ENCODE measurements around the gene GRM7.

GRM7 gene

DNA sequence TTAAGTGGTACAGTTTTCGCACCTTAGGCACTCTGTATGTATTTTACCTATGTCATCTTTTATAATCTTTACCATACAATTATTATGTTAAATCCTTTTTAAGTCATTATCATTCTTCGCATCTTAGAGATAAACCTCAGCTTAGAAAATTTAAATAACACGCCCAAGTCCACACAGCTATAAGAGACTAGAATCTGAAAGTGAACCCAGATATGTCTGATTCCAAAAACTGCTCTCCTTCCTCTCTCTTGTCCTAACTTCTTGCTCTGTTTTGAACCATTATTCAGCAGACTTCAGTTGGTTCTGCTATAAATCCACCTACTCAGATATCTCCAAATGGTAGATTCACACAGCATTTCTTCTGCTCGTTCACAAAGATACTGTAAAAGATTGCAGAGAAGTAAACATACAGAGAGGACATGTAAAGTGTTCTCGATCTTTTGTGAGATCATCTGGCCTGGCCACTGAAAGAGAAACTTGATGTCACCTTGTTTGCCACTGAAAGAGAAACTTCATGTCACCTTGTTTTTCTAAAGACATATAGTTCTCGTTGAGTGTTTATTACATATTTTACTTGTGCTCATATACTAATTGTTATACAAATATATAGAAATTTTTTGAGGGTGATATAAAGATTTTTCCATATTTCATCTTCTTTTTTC lies 533.2 kb downstream of the GRM7 start:
- Mint-ChIP-seq H3K27me3 (no peaks in the 10 kb centered on the region), H3K4me3 (no peak overlapping the region), H3K9me3 (peaks cover 3 to 16% of the 10 kb centered on the region in 2 donors), H3K4me1 (ENCODE audit: low read depth in 2 of 2) (no peaks in the 10 kb centered on the region), H3K36me3 (ENCODE audit: insufficient read depth) (no peaks in the 10 kb centered on the region), H3K27ac (no peak overlapping the region)
- DNase-seq (no peak), ATAC-seq (replicated peaks) (no peak)

GRCh38 chr3:7396534-7396933 lies 535.6 kb downstream of the GRM7 start:
- ATAC-seq (replicated peaks) (no peak), DNase-seq (no peak)
- Mint-ChIP-seq H3K4me3 (no peak overlapping the region), H3K27ac (no peak overlapping the region), H3K36me3 (ENCODE audit: insufficient read depth) (no peaks in the 10 kb centered on the region), H3K27me3 (no peaks in the 10 kb centered on the region), H3K9me3 (peaks cover 3 to 8% of the 10 kb centered on the region in 2 donors), H3K4me1 (ENCODE audit: low read depth in 2 of 2) (no peaks in the 10 kb centered on the region)

DNA sequence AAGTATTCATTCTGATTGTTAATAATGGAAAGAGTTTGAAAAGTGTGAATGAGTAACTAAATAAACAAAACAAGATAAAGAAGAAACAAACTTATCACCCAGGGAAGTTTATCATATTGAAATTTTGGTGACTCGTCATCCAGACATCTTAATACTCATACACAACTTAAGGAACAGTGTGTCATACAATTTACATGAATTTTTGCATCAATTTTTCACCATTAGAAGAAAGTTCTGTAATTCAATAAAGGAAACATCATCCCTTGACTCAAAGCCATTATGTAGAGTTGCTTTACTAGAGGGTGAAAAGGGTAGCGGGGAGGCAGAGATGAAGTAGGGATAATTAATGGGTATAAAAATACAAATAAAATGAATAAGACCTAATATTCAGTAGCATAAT lies 536.2 kb downstream of the GRM7 start:
- DNase-seq = no peak
- H3K4me1 Mint-ChIP-seq (ENCODE audit: low read depth in 2 of 2) = no peaks in the 10 kb centered on the region
- H3K27ac Mint-ChIP-seq = no peak overlapping the region
- no peaks in the 10 kb centered on the region for H3K36me3 Mint-ChIP-seq (ENCODE audit: insufficient read depth)
- no peak for ATAC-seq (replicated peaks)
- peaks cover 3 to 8% of the 10 kb centered on the region in 2 donors for H3K9me3 Mint-ChIP-seq
- H3K4me3 Mint-ChIP-seq = no peak overlapping the region
- no peaks in the 10 kb centered on the region for H3K27me3 Mint-ChIP-seq

DNA sequence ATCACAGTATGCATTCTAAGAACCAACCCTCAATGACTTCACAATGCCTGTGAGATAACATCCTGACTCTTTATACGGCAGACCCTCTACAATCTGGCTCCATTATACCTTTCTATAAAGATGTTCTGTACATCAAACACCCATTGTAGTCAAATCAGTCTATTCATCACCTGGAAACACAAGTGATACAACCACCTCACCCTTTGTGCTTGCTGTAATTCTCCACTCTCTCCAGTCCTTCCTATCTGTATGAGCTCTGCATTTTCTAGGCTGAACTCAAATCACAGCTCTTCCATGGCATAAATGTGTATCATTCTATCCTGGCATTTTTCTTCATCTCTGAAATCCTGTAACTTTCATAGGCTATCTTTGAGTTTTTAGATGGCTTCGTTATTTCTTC lies 539.4 kb downstream of the GRM7 start:
- Mint-ChIP-seq H3K36me3 (ENCODE audit: insufficient read depth) (no peaks in the 10 kb centered on the region), H3K9me3 (peaks cover 0 to 2% of the 10 kb centered on the region in 2 donors), H3K4me1 (ENCODE audit: low read depth in 2 of 2) (no peaks in the 10 kb centered on the region), H3K27ac (no peak overlapping the region), H3K4me3 (no peak overlapping the region), H3K27me3 (no peaks in the 10 kb centered on the region)
- ATAC-seq (replicated peaks) (no peak), DNase-seq (no peak)

DNA sequence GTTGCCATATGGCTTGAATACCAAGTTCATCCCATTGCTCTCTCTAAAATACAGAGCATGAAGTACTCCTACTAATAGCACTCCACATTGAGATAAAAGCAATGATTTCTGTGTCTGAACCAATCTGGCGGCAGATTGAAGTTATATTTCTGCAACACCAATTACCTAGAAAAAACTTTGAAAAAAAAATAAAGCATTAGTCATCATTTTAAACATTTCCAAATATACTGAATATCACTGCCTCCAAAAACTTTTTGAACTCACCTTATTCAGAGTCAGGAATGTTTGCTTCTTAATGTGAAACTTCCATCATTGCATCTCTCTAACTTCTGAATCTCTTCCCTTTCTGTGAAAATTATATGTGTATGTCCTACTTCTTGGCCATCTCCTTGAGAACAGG lies 540.5 kb downstream of the GRM7 start:
- no peaks in the 10 kb centered on the region for H3K27me3 Mint-ChIP-seq
- ATAC-seq (replicated peaks) = no peak
- DNase-seq = no peak
- no peak overlapping the region for H3K4me3 Mint-ChIP-seq
- H3K4me1 Mint-ChIP-seq (ENCODE audit: low read depth in 2 of 2) = no peaks in the 10 kb centered on the region
- H3K27ac Mint-ChIP-seq = no peak overlapping the region
- H3K9me3 Mint-ChIP-seq = peaks cover 0 to 2% of the 10 kb centered on the region in 2 donors
- no peaks in the 10 kb centered on the region for H3K36me3 Mint-ChIP-seq (ENCODE audit: insufficient read depth)

DNA sequence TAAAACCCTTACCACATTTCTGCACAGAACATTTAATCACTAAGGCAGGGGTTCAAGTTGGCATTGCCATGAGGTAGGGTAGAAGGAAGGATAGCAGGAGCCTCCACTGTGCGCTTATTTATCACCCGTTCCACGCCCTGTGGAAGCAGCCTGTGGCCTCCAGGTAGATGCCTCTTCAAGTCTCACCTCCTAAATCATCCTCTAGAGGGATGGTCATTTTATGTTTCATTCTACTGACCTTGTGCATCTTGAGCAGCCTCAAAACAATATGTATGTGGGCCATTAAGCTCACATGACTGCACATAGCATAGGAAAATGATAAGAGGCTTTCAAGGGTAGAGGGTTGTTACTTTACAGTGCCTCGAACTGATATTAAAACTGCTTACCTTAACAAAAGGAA lies 546.2 kb downstream of the GRM7 start:
- H3K4me3 Mint-ChIP-seq = no peak overlapping the region
- no peaks in the 10 kb centered on the region for H3K4me1 Mint-ChIP-seq (ENCODE audit: low read depth in 2 of 2)
- peaks cover 0 to 6% of the 10 kb centered on the region in 2 donors for H3K9me3 Mint-ChIP-seq
- no peaks in the 10 kb centered on the region for H3K27me3 Mint-ChIP-seq
- DNase-seq (no peak), ATAC-seq (replicated peaks) (no peak)
- H3K36me3 Mint-ChIP-seq (ENCODE audit: insufficient read depth) = no peaks in the 10 kb centered on the region
- H3K27ac Mint-ChIP-seq = no peak overlapping the region

DNA sequence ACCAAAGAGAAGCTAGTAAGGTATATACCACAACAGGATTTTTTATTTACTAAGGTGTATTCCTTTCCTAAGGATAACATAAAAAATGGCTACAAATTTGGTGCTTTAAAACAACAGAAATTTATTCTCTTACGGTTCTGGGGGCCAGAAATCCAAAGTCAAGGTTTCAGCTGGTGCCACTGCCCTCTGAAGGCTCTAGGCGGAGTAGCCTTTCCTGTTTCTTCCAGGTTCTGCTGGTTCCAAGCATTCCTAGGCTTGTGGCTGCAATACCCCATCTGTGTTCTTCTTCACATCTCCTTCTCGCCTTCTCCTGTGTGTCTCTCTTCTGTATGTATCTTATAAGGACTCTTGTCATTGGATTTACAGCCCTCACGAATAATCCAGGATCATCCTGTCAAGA lies 549.9 kb downstream of the GRM7 start:
- no peak for ATAC-seq (replicated peaks)
- no peaks in the 10 kb centered on the region for H3K4me1 Mint-ChIP-seq (ENCODE audit: low read depth in 2 of 2)

GRCh38 chr3:7421065-7421464 lies 560.1 kb downstream of the GRM7 start:
- ATAC-seq (replicated peaks) (no peak), DNase-seq (no peak)
- Mint-ChIP-seq H3K27ac (no peak overlapping the region), H3K4me3 (no peak overlapping the region), H3K36me3 (ENCODE audit: insufficient read depth) (no peaks in the 10 kb centered on the region), H3K4me1 (ENCODE audit: low read depth in 2 of 2) (no peaks in the 10 kb centered on the region), H3K9me3 (peaks cover 0 to 5% of the 10 kb centered on the region in 2 donors), H3K27me3 (no peaks in the 10 kb centered on the region)

More for the DNA sequence above, 549.9 kb downstream of the GRM7 start:
- H3K27me3 Mint-ChIP-seq = no peaks in the 10 kb centered on the region
- no peak overlapping the region for H3K4me3 Mint-ChIP-seq
- no peak for DNase-seq
- no peak overlapping the region for H3K27ac Mint-ChIP-seq
- no peaks in the 10 kb centered on the region for H3K36me3 Mint-ChIP-seq (ENCODE audit: insufficient read depth)
- peaks cover 0 to 7% of the 10 kb centered on the region in 2 donors for H3K9me3 Mint-ChIP-seq

DNA sequence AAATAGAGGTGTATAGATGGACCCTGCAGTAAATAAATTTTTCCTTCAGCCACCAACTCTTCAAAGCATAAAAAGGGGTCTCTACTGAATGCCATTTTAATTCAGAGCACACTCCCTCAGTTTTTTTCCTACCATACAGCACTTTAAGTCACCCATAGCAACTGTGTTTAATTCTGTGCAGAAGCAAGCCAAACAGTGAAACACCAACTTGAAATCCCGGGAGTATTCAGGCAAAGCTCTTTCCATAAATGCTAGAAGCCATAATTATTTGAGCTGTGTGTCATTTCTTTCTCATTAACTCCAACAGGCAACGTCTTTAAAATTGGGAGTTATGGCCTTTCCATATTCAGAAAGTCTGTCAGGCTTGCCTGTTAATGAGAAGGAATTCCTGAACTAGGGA lies 562.1 kb downstream of the GRM7 start:
- Mint-ChIP-seq H3K4me1 (ENCODE audit: low read depth in 2 of 2) (no peaks in the 10 kb centered on the region), H3K27me3 (no peaks in the 10 kb centered on the region), H3K36me3 (ENCODE audit: insufficient read depth) (no peaks in the 10 kb centered on the region), H3K27ac (no peak overlapping the region), H3K9me3 (peaks cover 0 to 8% of the 10 kb centered on the region in 2 donors), H3K4me3 (no peak overlapping the region)
- DNase-seq (no peak), ATAC-seq (replicated peaks) (no peak)

DNA sequence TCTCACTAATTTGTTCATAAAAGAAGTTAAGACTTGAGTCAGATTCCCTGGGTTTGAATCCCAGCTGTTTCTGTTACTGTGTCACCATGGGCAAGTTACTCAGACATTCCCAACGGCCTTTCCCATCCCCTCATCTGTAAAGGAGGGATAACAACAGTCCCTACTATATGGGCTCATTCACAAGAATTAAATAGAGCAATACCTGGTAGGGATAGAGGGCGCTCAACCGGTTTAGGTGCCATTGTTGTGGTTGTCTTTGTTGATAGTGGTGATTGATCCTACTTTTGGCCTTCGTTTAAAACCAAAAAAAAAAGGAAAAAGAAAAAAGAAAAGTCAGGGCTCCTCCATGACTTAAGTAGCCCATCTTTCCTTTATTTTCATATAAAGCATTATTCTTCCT lies 563.1 kb downstream of the GRM7 start:
- ATAC-seq (replicated peaks) = no peak
- Mint-ChIP-seq H3K4me1 (ENCODE audit: low read depth in 2 of 2) (no peaks in the 10 kb centered on the region), H3K27me3 (no peaks in the 10 kb centered on the region), H3K4me3 (no peak overlapping the region), H3K9me3 (peaks cover 0 to 4% of the 10 kb centered on the region in 2 donors), H3K36me3 (ENCODE audit: insufficient read depth) (no peaks in the 10 kb centered on the region), H3K27ac (no peak overlapping the region)
- DNase-seq = no peak

- H3K27me3 Mint-ChIP-seq = no peaks in the 10 kb centered on the region
- H3K36me3 Mint-ChIP-seq (ENCODE audit: insufficient read depth) = no peaks in the 10 kb centered on the region
- DNase-seq (no peak), ATAC-seq (replicated peaks) (no peak)
- no peak overlapping the region for H3K27ac Mint-ChIP-seq
- H3K4me1 Mint-ChIP-seq (ENCODE audit: low read depth in 2 of 2) = no peaks in the 10 kb centered on the region
- no peak overlapping the region for H3K4me3 Mint-ChIP-seq
- peaks cover 6 to 10% of the 10 kb centered on the region in 2 donors for H3K9me3 Mint-ChIP-seq
These were observed 567.3 kb downstream of the GRM7 start for GRCh38 chr3:7428206-7428718.

GRCh38 chr3:7432610-7433009 lies 571.7 kb downstream of the GRM7 start:
- no peak overlapping the region for H3K27ac Mint-ChIP-seq
- H3K4me3 Mint-ChIP-seq = no peak overlapping the region
- DNase-seq (no peak), ATAC-seq (replicated peaks) (no peak)
- no peaks in the 10 kb centered on the region for H3K27me3 Mint-ChIP-seq
- peaks cover 7 to 19% of the 10 kb centered on the region in 2 donors for H3K9me3 Mint-ChIP-seq
- H3K36me3 Mint-ChIP-seq (ENCODE audit: insufficient read depth) = no peaks in the 10 kb centered on the region
- H3K4me1 Mint-ChIP-seq (ENCODE audit: low read depth in 2 of 2) = no peaks in the 10 kb centered on the region

DNA sequence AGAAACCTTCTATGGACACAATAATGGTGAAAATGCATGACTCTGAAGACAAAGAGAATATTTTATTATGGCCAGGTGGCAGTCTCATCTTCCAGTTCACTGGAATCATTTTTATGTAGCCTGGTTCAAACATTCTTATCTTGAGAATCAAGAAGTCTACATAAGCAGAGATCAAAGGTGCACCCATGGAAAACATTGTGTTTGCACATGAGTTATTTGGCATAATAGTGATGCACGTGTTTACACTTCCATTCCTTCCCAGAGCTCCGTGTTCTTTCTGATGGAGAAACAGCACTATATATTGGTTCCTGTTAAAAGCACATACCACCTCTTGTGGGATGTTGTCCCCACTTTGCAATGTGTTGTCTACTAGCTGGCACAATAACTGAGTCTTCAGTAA lies 572.2 kb downstream of the GRM7 start:
- DNase-seq (no peak), ATAC-seq (replicated peaks) (no peak)
- Mint-ChIP-seq H3K27me3 (no peaks in the 10 kb centered on the region), H3K4me1 (ENCODE audit: low read depth in 2 of 2) (no peaks in the 10 kb centered on the region), H3K4me3 (no peak overlapping the region), H3K27ac (no peak overlapping the region), H3K36me3 (ENCODE audit: insufficient read depth) (no peaks in the 10 kb centered on the region), H3K9me3 (peaks cover 9 to 24% of the 10 kb centered on the region in 2 donors)

DNA sequence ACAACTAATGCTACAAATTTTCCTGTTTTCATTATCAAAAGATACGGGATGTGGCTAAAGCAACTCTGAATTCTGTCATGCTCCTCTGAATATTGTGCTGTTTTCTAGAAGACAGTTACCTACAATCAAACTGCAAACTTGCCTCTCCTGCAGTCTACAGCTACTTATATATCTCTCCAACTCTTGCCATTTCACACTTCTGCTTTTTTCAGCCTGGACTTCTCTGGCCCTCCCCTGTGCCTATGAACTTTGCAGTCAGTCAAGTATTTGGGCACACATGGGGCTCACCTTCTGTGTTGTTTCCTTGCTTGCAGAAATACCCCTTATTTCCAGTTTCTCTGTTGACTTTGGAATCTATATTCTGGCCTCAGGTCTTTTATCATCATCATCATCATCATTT lies 575.6 kb downstream of the GRM7 start:
- ATAC-seq (replicated peaks) = no peak

More for the DNA sequence above, 575.6 kb downstream of the GRM7 start:
- H3K27me3 Mint-ChIP-seq = no peaks in the 10 kb centered on the region
- peaks cover 13 to 27% of the 10 kb centered on the region in 2 donors for H3K9me3 Mint-ChIP-seq
- H3K36me3 Mint-ChIP-seq (ENCODE audit: insufficient read depth) = no peaks in the 10 kb centered on the region
- no peak overlapping the region for H3K27ac Mint-ChIP-seq
- H3K4me3 Mint-ChIP-seq = no peak overlapping the region
- DNase-seq = no peak
- H3K4me1 Mint-ChIP-seq (ENCODE audit: low read depth in 2 of 2) = no peaks in the 10 kb centered on the region
